IPS DF 4.7 (cell line): Measurements from ENCODE around the gene SART3.

Experiments
- DNase-seq: peaks from one replicate; pipeline ENCODE4 v3.0.0-alpha.2; 2013; ENCODE audit warnings: low spot score; ENCODE audit errors: extremely low read depth

Gene SART3

DNA sequence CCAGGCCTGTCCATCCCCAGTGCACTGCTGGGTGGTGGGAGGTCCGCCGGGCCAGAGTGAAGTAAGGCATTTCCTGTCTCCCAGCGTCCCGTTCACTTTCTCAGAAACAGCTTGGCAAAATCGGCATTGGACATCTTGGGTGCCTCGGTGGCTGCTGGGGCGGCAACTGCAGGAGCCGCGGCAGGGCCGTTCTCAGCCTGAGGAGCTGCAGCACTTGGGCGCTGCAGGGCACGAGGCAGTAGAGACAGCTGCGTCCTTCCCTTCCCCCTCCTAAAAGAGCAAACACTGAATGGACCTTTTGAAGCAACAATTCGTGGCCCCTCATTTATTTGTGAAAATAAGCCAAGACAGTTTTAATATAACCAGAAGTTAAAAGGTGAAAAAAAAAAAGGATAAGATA, 37.6 kb downstream of the SART3 start:
- no peak for DNase-seq

DNA sequence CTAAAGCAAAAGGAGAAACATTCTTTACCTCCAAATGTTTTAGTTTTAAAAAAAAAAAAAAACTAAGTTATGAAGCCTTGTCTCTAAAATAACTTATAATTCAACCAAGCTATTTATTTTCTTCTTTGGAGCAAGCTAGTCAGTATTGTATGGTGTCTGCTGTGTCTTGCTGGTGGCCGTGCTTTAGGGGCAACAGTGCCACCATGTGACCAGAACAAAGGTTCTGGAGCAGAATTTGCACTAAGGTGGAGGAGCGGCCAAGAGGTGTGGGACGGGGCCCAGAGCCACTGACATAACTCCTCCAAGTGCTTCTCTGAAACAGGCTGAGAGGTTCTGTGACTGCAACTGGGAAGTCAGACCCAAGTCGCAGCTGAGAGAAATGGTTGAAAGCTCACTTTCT, 41.4 kb downstream of the SART3 start:
- no peak for DNase-seq

DNA sequence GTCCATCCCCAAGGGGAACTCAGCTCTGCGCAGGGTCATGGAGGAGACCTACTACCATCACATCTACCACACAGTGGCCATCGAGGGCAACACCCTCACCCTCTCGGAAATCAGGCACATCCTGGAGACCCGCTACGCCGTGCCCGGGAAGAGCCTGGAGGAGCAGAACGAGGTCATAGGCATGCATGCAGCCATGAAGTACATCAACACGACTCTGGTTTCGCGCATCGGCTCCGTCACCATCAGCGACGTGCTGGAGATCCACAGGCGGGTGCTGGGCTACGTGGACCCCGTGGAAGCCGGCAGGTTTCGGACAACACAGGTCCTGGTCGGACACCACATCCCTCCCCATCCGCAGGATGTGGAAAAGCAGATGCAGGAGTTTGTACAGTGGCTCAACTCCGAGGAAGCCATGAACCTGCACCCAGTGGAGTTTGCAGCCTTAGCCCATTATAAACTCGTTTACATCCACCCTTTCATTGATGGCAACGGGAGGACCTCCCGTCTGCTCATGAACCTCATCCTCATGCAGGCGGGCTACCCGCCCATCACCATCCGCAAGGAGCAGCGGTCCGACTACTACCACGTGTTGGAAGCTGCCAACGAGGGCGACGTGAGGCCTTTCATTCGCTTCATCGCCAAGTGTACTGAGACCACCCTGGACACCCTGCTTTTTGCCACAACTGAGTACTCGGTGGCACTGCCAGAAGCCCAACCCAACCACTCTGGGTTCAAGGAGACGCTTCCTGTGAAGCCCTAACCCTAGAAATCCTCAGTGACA, 42.1 kb downstream of the SART3 start:
- no peak for DNase-seq

DNA sequence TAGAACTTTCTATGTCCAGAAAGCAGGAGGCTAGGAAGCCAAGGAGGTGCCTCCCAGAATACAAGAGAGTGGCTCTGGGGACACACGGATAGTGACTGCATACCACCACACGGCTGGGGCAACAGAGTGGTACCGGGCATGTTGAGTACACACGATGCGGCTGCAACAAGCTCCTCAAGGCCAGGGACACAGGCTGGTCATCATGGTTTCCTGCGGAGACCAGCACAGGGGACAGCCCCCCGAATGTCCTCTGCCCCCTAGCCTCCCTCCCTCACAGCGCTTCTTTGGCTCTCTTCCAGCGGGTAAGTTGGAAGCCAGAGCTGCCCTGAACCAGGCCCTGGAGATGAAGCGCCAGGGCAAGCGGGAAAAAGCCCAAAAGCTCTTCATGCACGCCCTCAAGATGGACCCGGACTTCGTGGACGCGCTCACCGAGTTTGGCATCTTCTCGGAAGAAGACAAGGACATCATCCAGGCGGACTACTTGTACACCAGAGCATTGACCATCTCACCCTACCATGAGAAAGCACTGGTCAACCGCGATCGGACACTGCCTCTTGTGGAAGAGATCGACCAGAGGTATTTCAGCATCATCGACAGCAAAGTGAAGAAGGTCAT, 42.8 kb downstream of the SART3 start:
- no peak for DNase-seq

DNA sequence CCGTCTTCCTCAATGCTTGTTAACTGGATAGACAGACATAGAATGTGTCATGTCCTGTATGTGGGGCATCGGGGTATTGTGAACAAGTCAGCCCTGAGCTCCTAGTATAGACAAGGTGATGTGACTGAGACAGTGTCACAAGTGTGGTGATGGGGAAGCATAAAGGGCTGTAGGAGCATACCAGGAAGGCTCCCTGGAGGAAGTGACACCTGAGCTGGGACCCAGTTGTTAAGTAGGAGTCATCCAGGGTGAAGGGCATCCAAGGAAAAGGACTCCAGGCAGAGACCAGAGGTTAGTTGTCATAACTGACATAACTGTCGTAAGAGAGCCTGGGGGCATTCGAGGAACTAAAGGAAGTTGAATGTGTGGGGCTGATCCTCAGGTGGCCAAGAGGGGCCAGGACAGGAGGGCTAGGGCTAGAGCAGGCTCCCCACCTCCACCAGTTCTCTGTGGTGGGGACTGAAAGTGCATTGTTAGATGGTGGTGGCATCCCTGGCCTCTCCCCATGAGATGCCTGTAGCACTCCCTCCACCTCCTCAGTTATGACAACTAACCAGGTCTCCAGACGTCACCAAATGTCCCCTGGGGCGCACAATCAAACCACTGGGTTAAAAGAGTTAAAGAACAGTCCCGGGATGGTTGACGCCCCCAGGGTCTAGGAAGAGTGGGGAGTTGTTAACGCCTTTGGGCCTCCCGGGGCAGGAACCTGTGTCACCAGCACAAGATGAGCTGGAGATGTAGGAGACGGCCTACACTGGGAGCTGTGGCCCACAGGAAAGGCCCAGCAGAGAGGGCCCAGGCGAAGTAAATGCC, 43.5 kb downstream of the SART3 start:
- DNase-seq = no peak

DNA sequence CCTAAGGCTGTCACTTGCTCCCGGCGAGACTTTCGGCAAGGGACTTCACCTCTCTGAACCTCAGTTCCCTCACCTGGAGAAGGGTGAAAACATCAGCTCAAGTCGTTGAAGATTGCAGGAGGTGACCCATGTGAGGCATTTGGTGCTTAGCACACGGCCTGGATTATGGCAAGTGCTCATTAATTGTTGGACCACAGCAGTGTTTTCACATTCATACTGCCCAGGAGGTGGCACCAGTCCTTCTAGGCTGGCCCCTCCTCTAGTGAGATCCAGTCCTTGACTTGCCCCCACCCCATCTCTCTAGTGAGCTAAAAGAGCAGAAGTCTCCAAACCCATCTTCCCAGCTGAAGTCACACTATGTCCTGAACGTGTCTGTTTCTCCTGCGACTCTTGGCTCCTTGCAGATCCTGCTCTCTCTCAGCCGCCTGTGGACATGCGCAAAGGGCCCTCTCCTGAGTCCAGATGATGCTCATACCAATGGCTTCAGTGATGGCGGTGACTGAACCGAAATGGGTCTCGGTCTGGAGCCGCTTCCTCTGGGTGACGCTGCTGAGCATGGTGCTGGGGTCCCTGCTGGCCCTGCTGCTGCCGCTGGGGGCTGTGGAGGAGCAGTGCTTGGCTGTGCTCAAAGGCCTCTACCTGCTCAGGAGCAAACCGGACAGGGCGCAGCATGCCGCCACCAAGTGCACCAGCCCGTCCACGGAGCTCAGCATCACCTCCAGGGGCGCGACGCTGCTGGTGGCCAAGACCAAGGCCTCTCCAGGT, 44.3 kb downstream of the SART3 start:
- DNase-seq = no peak

DNA sequence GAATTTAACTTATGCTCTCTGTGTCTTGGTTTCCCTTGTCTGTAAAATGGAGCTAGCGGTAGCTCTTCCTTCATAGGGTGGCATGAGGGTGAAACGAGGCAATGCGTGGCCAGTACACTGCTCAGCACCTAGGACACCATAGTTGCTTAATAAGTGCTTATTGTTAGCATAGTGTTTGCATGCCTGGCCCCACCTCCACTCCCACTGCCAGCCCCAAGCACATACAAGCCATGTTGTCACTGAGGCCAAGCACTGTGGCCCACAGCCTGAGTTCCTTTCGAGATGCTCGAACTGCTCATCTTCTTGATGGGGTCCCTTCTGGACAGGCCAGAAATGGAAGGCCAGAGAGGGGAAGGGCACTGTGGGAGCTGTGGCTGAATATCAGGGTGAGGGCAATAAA, 45.1 kb downstream of the SART3 start:
- DNase-seq = no peak

DNA sequence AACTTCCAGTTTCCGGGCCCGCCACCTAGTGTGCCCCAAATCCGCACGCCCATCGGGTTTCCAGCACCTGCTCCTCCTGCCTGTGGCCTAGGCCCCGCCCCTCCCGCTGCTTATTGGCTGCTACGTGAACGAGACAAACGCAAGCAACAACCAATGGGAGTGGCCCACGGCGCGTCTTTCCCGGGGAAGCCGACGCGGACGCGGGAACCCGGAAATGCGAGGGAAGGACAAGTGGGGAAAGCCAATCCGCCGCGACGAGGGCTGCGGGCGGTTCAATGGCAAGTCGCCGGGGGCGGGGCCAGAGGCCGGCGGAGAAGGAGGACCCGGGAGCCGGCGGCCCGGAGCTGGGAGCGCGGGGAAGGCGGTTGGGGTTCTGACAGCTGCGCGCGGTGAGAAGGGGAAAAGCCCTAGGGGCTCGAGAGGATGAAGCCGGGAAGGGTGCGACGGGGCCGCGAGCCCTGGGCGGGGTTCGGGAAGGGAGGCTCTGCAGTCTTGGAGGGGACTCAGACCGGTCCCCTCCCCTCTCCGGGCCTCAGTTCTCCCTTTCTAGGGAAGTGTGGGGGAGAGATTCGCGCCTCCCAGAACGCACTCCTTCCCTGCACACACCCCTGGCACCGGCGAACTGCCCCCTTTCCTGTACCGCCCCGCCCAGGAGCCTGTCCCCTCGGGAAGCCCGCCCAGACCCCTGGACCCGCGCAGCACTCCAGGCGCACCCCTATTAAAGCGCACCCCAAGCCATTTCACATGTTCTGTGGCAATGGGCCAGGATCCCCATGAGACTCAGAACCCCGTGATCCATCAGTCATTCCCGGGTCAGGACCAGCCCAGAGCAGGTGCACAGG, 45.8 kb downstream of the SART3 start, which contains the start of gene FICD:
Gene FICD (plus strand): TSS at position 305 of the 842 bp plus-strand sequence. CDS start 1,696 bp downstream, outside the sequence.
- peak; percentile 99 for DNase-seq

DNA sequence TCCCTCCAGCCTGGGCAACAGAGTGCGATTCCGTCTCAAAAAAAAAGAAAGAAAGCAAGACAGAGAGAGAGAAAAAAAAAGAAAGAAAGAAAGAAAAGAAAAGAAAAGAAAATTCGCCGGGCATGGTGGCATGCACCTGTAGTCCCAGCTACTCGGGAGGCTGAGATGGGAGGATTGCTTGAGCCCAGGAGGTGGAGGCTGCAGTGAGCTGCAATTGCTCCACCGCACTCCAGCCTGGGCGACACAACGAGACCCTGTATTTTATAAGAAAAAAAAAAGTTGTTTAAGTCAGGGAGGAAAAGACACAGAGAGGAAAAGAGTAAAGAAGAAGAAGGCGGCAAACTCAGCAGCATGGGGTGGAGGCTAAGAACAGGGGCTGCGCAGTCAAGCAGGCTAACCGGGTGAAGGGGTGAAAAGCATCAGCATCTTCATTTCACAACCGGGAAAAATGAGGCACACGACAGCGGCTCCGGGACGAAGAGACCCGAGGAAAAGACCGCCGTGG, 46.5 kb downstream of the SART3 start:
- DNase-seq = no peak

DNA sequence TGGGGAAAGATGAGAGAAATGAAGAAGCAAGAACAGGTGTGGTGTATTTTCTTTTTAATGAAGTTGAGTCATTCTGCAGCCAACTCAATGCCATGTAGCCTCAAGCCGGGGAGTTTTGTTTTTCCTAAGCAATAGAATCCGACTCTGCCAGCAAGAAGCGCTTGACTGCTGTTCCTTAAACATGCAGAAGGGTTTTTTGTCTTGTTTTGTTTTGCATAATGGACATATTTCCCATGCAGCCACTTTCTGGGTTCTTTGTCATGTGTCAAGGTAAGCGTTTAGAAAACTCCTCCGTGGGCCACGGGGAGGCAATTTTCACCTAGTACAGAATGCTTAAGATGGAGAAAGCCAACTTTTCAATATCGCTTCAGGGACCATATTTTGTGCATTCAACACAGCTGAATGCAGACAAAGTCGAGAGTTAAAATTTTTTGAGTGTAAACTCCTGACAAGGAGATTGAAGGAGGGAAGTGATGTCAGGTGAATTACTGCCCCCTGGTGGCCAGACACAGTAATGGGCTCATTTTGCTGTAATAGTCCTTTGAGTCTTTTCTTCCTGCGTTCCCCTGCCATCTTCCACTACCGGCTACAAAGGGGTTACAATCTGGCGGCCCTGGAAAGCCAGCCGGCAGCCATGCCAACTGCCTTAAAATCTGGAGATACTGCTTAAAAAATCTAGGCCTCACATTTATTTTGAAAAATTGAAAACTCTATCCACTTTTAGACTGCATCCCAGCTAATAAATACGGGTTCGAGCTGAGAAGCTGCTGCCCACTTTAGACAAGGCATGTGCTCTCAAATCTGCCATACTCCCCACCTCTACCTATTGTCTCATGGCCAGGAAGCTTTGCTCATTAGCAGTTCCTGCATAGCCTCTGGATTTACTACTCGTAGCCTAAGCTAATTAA, 49.1 kb downstream of the SART3 start:
- peak; percentile 92 for DNase-seq

DNA sequence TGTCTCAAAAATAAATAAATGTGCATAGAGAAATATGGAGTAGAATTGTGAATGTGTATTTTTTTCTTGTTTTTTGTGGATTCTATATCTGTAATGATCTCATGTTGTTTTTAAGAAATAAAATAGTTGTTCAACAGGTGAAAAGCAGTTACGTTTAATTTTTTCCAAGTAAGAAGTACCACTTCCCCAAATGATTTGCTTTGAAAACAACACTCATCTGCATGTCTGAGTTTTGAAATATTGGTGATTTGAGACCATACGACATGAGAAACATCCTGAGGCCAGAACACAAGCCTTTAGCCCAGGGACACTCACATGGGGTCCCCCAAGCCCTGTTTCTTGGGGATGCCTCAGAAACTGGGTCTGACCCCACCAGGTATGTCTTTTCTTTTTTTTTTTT, 50.1 kb downstream of the SART3 start:
- DNase-seq = no peak

DNA sequence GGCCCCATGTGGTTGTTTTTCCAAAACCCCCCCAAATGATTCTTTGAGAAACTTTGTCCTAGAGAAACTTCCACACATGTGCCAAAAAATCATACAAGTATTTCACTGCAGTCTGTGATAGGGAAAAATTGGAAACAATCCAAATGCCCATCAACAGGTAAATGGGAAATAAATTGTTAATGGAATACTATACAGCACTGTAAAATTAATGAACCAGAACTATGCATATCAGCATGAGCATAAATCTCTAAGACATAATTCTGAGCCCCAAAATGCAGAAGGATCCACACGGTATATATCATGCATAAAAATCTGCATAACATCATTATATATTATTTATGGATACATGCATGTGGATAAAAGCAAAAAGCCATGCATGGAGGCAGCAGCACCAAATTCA, 51.2 kb downstream of the SART3 start:
- no peak for DNase-seq

DNA sequence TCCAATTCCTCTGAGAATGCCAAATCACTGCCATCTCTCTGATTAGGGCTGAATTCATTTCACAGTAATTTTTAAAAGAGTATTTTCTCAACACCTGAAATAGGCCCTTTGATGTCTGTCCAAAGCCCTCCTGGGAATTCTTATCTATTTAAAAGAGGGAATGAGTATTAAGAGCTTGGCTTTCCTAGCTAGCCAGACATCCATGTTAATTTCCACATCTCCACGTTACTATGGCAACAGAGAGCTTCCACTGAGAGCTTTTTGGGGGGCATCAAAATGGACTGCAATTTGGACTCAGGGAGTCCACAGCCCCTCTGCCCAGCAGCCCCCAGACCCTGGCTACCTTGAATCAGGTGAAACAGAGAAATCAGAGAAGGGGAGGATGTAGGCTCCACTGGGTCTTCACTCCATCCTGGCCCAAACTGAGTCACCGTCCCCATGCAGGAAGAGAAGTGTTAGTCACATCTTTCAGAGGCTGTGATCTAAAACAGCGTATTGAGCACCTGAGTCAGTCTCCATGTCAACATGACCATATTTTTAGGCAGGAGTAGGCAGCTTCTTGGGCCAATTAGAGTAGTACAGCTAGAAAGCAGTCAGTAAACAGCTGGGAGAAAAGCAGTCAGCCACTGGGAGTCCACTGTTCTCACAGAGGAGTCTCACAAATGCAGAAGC, 52.9 kb downstream of the SART3 start:
- no peak for DNase-seq

DNA sequence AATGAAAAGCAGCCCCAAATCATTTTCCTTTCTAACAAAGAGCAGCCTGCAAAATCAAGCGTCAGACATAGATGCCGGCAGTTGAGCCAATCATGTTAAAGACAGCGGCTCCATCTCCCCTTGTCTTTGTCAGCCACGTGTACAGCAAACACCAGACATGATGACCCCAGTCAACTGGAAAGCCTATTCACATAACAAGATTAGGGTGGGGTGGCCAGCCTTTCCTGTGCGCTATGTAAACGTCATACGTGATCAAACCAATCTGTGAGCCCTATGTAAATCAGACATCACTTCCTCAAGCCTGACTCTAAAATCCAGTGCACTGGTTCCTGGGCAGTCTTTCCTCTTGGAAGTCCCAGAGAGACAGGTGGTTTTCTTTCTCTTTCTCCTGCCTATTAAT, 55.8 kb downstream of the SART3 start:
- no peak for DNase-seq

DNA sequence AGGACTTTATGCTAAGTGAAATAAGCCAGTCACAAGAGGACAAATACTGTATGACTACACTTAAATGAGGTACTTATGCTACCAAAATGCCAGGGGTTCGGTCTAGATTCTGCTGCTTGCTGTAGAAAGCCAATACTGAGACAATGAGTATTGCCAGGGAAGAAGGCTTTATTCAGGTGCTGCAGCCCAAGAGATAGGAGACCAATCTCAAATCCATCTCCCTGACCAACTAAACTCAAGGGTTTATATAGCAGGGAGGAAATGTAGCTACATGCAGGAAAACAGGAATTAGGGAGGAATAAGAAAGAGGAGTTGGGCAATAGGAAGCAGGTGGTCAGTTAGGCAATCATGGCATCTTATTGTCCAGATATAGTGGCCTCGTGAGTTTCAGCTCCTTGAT, 58.1 kb downstream of the SART3 start:
- no peak for DNase-seq

DNA sequence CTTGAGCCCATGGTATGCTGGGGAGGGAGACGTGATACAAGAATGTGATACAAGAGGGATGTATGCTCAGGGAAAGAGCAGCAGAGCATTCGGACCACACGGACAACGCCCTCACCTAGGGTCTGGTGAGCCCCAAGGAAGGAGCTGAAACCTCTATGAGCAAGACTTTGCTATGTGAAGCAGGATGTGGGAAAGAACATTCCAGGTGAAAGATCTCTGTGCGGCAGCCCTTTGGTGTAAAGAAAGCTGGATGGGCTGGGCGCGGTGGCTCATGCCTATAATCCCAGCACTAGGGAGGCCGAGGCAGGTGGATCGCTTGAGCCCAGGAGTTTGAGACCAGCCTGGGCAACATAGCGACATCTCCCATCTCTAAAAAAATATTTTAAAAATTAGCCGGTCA, 62.8 kb downstream of the SART3 start:
- no peak for DNase-seq

DNA sequence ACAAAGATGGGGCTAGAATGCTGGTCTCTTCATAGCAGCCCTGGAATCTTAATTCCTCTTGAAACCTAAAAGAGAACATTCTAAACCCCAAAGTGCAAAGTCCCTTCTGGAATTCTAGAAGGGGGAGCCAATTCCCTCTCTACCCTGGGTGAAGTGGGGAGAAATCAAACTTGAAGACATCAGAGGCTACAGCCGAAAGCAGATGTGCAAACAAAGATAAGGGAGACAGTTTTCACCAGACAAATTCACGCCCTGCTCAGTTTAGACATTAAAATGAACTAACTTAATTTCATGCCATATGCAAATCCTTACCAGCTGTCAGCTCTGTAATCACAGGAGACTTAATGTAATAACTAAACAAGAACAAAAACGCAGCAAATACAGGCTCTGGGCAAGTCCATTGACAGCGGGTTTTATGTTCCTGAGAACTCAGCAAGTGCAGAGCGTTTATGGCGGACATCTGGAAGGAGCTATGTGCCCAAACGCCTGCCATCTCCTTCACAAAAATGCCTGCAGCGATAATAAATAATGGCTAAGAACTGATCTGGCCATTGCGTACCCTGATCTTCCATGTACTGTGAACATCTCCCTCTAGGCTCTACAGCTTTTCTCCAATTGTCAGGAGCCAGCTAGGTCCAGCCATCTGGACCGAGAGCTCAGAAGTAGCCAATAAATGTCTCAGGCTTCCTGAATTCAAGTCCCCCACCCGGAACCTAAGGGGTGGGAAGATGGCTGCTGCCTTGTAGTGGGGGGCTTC, 65.0 kb downstream of the SART3 start:
- DNase-seq = no peak

DNA sequence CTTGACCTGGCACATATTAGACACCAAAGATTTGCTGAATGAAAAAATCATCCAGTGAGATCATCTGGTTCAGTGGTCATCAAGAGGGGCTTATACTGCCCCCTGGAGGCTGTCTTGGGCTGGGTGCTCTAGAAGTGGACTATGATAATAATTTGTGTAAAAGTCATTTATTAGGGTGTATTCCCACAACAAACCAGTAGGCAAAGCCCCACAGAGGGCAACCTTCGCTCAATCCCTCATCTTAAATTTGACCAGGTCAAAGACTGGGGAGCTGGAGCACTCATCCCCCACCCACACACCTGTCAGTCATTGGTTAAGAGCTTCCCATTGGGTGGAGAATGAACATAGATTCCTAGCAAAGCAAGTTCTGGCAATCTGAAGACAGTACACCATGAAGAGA, 65.9 kb downstream of the SART3 start:
- DNase-seq = peak; percentile 60
